Neuron (in vitro differentiated cells): ENCODE measurements around the gene BBC3.

ENCODE experiments used
- H2AFZ ChIP-seq: one replicate; pipeline ENCODE4 v1.6.1; 2013; ENCODE audit warnings: low read depth, mild to moderate bottlenecking, inconsistent platforms, low read length, moderate library complexity
- H3K27me3 ChIP-seq: one replicate; pipeline ENCODE4 v1.6.1; 2013; ENCODE audit warnings: low read length; ENCODE audit not compliant: insufficient read depth
- H3K36me3 ChIP-seq: one replicate; pipeline ENCODE4 v1.6.1; 2013; ENCODE audit warnings: low read length; ENCODE audit not compliant: insufficient read depth
- H3K4me1 ChIP-seq: one replicate; pipeline ENCODE4 v1.6.1; 2013; ENCODE audit warnings: low read length; ENCODE audit not compliant: insufficient read depth
- H3K4me3 ChIP-seq: 2 replicates; pipeline ENCODE4 v1.5.1; 2013; ENCODE audit warnings: mild to moderate bottlenecking, low read length, moderate library complexity
- H3K9me3 ChIP-seq: one replicate; pipeline ENCODE4 v1.6.1; 2013; ENCODE audit warnings: low read length

BBC3 gene

DNA sequence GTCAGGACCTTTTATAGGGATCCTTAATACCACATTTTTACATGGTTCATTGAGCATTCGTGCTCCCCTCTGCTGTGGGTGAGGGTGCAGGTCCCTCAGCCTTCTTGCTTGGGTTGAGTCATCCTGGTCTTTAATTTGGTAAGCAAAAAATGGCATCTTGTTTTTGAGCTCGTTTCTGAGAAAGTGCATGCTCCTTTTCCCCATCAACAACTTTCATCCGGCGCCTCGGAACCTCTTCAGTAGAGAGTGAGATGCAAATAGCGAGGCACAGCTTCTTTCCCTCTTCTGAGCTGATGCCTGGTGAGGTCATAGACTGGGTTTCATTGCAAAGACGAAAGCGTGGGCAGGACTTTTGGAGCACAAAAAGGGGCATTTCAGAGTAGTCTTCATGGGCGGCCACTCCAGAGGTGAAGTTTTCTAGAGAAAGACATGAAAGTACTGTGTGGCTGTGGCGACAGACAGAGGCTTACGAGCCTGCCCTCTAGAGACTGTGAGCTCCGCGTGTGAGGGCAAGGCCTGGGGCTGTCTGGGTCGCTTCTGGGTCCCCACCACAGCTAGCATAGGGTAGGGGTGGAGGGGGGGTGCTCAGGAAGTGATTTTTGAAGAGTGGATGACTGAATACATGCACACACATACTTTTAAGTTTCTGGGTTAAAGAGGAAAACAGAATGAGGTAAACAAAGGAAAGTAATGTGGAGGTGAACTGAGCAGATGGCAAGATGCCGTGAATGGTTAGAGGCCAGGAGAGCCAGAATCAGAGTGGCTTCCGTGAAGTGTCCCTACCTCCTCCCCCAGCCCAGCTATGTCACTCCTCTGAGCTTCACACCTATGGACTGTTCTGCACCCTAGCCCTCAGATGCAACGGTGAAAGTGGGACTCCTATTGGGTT, 44.3 kb downstream of the BBC3 start:
- H3K36me3 ChIP-seq = peaks cover 40% of the 10 kb centered on the region
- no peaks in the 10 kb centered on the region for H3K9me3 ChIP-seq
- H2AFZ ChIP-seq = no peak overlapping the region
- H3K27me3 ChIP-seq = no peaks in the 10 kb centered on the region
- peaks cover 18% of the 10 kb centered on the region for H3K4me1 ChIP-seq
- no peak overlapping the region for H3K4me3 ChIP-seq

DNA sequence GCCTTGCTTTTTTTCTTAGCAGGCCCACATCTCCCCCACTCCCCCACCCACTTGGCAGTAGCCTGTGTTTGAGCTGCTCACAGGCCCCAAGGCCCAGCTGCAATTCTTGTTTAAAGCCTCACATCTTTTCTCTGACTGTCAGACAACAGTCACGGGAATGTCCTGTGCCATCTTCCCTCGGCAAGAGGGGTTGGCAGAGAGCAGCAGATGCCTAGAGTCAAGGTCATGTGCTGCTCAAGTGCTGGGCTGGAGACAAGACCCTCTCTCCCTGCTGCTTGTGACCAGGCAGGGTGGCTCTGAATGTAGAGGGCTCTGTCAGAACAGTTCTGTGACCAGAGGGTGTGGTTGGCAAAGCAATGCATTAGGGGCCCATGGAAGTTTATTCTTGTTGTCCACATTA, 47.4 kb downstream of the BBC3 start:
- Histone ChIP-seq H3K36me3 (peaks cover 46% of the 10 kb centered on the region), H3K4me1 (peaks cover 4% of the 10 kb centered on the region), H3K9me3 (no peaks in the 10 kb centered on the region), H3K27me3 (no peaks in the 10 kb centered on the region), H3K4me3 (no peak overlapping the region), H2AFZ (no peak overlapping the region)

DNA sequence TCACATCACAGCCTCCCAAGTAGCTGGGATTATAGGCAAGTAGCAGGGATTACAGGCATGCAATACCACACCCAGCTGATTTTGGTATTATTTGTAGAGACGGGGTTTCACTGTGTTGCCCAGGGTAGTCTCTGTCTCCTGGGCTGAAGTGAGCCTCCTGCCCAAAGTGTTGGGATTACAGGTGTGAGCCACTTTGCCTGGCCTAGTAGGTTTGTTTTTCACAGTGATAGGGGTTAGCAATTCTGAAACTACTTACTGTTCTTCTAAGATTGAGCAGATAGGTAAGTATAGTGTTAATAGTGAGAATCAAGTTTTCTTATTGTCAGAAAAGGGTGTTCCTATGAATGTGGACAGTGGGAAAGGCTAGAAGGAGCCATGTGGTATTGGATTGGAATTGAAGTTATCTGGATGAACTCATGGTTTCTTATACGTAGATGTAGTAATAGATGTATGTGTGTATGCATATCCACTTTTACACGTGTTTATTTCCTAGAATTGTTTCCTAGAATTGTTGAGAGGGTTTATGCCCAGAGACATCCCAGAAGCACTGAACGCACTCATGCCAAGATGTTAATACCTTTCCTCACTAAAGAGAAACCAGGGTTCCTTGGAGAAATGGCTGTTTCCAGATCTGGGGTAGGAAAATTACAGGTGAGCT, 51.2 kb downstream of the BBC3 start:
- H3K4me3 ChIP-seq = no peak overlapping the region
- no peaks in the 10 kb centered on the region for H3K4me1 ChIP-seq
- no peaks in the 10 kb centered on the region for H3K9me3 ChIP-seq
- H2AFZ ChIP-seq = no peak overlapping the region
- H3K27me3 ChIP-seq = no peaks in the 10 kb centered on the region
- peaks cover 72% of the 10 kb centered on the region for H3K36me3 ChIP-seq

DNA sequence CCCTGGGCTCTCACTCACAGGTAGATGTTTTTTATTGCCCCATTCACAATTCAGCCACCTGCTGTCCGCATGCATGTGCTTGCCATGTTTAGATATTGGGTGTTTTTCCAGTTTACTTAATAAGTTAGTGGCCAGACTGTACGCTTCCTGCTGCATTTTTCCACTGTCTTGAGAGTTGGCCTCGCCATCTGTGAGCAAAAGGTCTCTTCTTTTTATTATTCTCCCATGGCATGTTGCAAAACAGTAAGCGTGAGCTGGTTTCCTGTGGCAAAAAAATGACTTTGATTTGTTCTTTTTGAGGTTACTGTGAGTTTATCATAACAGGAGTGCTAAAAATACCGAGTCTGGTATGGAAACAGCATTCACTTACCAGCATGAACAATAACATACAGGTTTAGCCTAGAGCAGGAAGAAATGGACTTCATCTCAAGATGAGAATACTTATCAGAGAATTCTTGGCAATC, 54.3 kb downstream of the BBC3 start:
- Histone ChIP-seq H3K9me3 (no peaks in the 10 kb centered on the region), H3K27me3 (no peaks in the 10 kb centered on the region), H3K4me1 (no peaks in the 10 kb centered on the region), H3K4me3 (no peak overlapping the region), H2AFZ (no peak overlapping the region), H3K36me3 (peaks cover 71% of the 10 kb centered on the region)

DNA sequence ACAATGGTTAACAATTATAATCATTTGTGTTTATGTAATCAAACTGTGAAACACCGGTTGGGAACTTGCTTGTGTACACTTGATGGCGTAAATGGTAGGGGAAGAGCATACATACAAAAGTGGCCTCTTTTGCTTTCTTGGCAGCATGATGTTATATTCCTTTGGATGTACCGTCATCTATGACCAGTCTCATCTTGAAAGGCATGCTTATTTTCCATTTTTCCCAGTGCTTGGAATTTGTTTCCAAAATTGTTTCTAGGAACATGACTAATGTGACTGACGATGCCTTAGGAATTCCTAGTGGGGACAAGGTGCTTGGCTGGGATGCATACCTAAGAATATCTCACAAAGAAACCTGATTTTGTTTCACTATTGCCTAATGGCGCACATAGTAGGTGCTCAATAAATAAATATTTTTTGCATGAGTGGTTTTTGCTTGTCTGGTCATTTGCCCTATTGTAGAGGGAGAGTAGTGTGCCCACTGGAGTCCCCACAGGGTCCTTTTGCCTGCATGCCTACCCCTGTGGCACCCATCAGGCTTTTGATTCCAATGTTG, 54.9 kb downstream of the BBC3 start:
- peaks cover 71% of the 10 kb centered on the region for H3K36me3 ChIP-seq

DNA sequence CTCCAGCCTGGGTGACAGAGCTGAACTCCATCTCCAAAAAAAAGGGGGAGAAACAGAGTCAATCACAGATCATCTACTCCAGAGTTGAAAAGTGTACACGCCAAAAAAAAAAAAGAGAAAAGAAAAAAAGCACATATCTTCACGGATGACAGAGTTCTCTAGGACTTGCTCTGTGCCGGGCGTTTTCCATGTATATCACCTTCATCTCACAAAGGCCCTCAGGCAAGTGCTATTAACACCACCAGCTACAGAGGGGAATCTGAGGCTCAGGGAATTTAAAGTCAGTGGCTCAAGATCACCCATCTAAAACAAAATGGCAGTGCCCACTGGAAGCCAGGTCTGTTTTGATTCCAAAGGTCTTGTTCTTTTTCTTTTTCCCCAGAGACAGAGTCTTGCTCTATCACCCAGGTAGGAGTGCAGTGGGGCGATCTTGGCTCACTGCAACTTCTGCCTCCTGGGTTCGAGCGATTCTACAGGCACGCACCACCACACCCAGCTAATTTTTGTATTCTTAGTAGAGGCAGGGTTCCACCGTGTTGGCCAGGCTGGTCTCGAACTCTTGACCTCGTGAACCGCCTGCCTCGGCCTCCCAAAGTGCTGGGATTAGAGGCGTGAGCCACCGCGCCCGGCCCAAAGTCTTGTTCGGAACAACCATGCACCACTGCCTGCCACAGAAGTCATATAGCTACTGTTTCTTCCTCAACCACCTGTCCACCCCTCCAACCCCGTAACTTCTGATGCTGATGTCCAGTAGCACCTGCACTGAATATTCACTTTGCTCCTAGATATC, 58.1 kb downstream of the BBC3 start:
- H3K9me3 ChIP-seq = no peaks in the 10 kb centered on the region
- no peaks in the 10 kb centered on the region for H3K4me1 ChIP-seq
- no peak overlapping the region for H2AFZ ChIP-seq
- H3K36me3 ChIP-seq = peaks cover 77% of the 10 kb centered on the region
- H3K4me3 ChIP-seq = no peak overlapping the region
- H3K27me3 ChIP-seq = no peaks in the 10 kb centered on the region

More for the DNA sequence above, 54.9 kb downstream of the BBC3 start:
- no peak overlapping the region for H3K4me3 ChIP-seq
- no peaks in the 10 kb centered on the region for H3K27me3 ChIP-seq
- H2AFZ ChIP-seq = no peak overlapping the region
- H3K4me1 ChIP-seq = no peaks in the 10 kb centered on the region
- no peaks in the 10 kb centered on the region for H3K9me3 ChIP-seq
